ENCODE measurements around the gene WIPF2. TPM values are rescaled to one million over a fixed set of nuclear protein-coding genes. Genes with fewer than 3 reads are reported as not detected.
A peak's percentile ranks its signal among the peaks of the same experiment; 100 is the strongest.
"Not testable (repeated sequence)": the region's sequence is repeated elsewhere in the genome, so short reads cannot be mapped to it uniquely, and the experiment has no call there.

WIPF2 gene
- total RNA-seq, 4 donors from 2014 or later, result 7.7 to 11.1 (median 9.5) TPM

DNA sequence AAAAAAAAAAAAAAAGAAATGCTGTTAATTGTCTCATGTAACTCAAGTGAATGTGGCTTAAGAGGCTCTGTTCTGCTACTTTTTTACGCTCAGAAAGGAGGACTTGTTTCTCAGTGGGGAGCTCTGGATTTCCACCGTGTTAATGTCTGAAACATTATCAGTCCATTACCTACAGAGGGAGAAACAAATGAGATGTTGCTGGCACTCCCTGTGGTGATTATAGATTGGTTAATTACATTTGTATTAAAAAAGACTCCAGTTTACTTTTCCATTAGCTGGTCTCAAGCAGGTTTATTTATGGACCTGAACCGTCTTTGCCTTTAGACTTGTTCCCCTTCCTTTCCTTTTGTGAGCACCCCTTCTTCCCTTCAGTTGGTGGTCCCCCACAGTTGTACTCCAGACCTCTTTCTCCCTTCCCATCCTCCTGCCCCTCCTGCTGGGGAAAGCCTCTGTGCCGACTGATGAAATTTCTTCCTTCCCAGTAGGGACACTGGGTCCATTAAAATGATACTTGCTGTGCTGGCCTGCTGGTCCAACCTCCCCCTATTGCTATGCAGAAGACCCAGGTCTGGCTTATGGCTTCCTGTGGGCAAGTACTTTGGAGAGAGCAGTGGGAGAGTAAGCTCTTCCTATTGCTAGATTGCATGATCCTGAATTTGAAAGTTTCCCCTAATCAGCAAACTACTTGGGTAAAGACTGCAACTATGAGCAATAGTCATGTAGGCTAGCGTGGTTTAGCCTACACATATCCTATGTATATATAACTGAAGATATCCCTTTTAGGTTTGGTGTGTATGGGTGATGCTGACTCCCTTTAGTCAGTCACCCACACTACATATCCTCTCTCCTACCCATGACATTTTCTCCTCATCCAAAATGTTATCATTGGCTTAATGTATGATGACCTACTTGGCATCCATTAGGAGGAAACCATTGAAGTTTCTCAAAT, 76.7 kb downstream of the WIPF2 start:
- no peak for TF ChIP-seq POLR2A (IDR thresholded peaks at IDR 0.05)
- TF ChIP-seq CTCF (IDR thresholded peaks at IDR 0.05), result no peak
- TF ChIP-seq EP300 (IDR thresholded peaks at IDR 0.05), result no peak
- H3K27me3 ChIP-seq, result no peaks in the 10 kb centered on the region
- no peaks in the 10 kb centered on the region for H3K36me3 ChIP-seq
- H3K27ac ChIP-seq, result peak overlapping the region in 2 of 4 donors; percentile 53 to 65
- no peak for DNase-seq (ENCODE audit: low spot score in 2 of 2)
- peaks cover 0 to 29% (median 5%) of the 10 kb centered on the region in 4 donors for H3K4me1 ChIP-seq
- H3K4me3 ChIP-seq, result no peak overlapping the region
- 72 to 73% methylated on average over 5 of the region's 5 CpGs for WGBS, 2 donors
- H3K9me3 ChIP-seq, result no peaks in the 10 kb centered on the region

GRCh38 chr17:40297511-40297910, 78.4 kb downstream of the WIPF2 start:
- 79 to 87% methylated on average over 2 of the region's 2 CpGs for WGBS, 2 donors
- Histone ChIP-seq H3K27me3 (no peaks in the 10 kb centered on the region), H3K27ac (no peak overlapping the region), H3K36me3 (no peaks in the 10 kb centered on the region), H3K9me3 (no peaks in the 10 kb centered on the region), H3K4me3 (no peak overlapping the region), H3K4me1 (peaks cover 0 to 25% (median 5%) of the 10 kb centered on the region in 4 donors)
- TF ChIP-seq POLR2A (IDR thresholded peaks at IDR 0.05) (no peak), EP300 (IDR thresholded peaks at IDR 0.05) (no peak), CTCF (IDR thresholded peaks at IDR 0.05) (no peak)
- no peak for DNase-seq (ENCODE audit: low spot score in 2 of 2)

- H3K27ac ChIP-seq, result peak overlapping the region in 2 of 4 donors; percentile 25 to 29
- 16 to 20% methylated on average over 3 of the region's 3 CpGs for WGBS, 2 donors
Observed at GRCh38 chr17:40298726-40299125, 79.6 kb downstream of the WIPF2 start.

GRCh38 chr17:40299159-40299757, 80.2 kb downstream of the WIPF2 start:
- not testable (repeated sequence) for H3K36me3 ChIP-seq; H3K27me3 ChIP-seq; DNase-seq (ENCODE audit: low spot score in 2 of 2); H3K9me3 ChIP-seq; H3K4me3 ChIP-seq
- Histone ChIP-seq H3K27ac (peak overlapping the region in 1 of 4 donors; percentile 28), H3K4me1 (peaks cover 0 to 41% (median 17%) of the 10 kb centered on the region in 4 donors)
- 67 to 74% methylated on average over 7 of the region's 7 CpGs for WGBS, 2 donors

More at GRCh38 chr17:40298726-40299125, 79.6 kb downstream of the WIPF2 start:
- H3K27me3 ChIP-seq, result no peaks in the 10 kb centered on the region
- no peak overlapping the region for H3K4me3 ChIP-seq
- no peaks in the 10 kb centered on the region for H3K9me3 ChIP-seq
- no peaks in the 10 kb centered on the region for H3K36me3 ChIP-seq
- DNase-seq (ENCODE audit: low spot score in 2 of 2), result no peak
- H3K4me1 ChIP-seq, result peaks cover 0 to 35% (median 12%) of the 10 kb centered on the region in 4 donors
- TF ChIP-seq EP300 (IDR thresholded peaks at IDR 0.05) (no peak), CTCF (IDR thresholded peaks at IDR 0.05) (no peak), POLR2A (IDR thresholded peaks at IDR 0.05) (no peak)

GRCh38 chr17:40301315-40301714, 82.2 kb downstream of the WIPF2 start:
- Histone ChIP-seq H3K4me3 (no peak overlapping the region), H3K36me3 (no peaks in the 10 kb centered on the region), H3K4me1 (peaks cover 0 to 49% (median 19%) of the 10 kb centered on the region in 4 donors), H3K27ac (no peak overlapping the region), H3K27me3 (no peaks in the 10 kb centered on the region), H3K9me3 (no peaks in the 10 kb centered on the region)
- 56 to 60% methylated on average over 4 of the region's 4 CpGs for WGBS, 2 donors
- no peak for TF ChIP-seq EP300 (IDR thresholded peaks at IDR 0.05)
- no peak for TF ChIP-seq CTCF (IDR thresholded peaks at IDR 0.05)
- no peak for TF ChIP-seq POLR2A (IDR thresholded peaks at IDR 0.05)
- no peak for DNase-seq (ENCODE audit: low spot score in 2 of 2)

Measured in tibial nerve (tissue), 4 donors.